GM23248 (cell line): ENCODE results near the gene MAML2. TPM values are rescaled to one million over a fixed set of nuclear protein-coding genes. Genes with fewer than 3 reads are reported as not detected.
A peak's percentile ranks its signal among the peaks of the same experiment; 100 is the strongest.

ENCODE experiments used
- DNase-seq: peaks from one replicate; pipeline ENCODE4 v3.0.0-alpha.2; 2015
- H2AFZ ChIP-seq: fragments of 200-600 bp; sonication (generic); 2 replicates; pipeline ENCODE4 v1.6.1; 2016; ENCODE audit warnings: antibody characterized with exemption
- H3F3A ChIP-seq: fragments of 200-600 bp; sonication (generic); 2 replicates; pipeline ENCODE4 v1.6.1; 2016; ENCODE audit warnings: mild to moderate bottlenecking, antibody characterized with exemption, mixed run types; ENCODE audit not compliant: insufficient read depth
- H3K27ac ChIP-seq: fragments of 200-600 bp; sonication (generic); 2 replicates; pipeline ENCODE4 v1.5.1; 2016; ENCODE audit warnings: mild to moderate bottlenecking
- H3K27me3 ChIP-seq: fragments of 200-600 bp; sonication (generic); replicated peaks from 2 replicates; pipeline ENCODE4 v1.6.1; 2016; ENCODE audit warnings: mild to moderate bottlenecking; ENCODE audit not compliant: insufficient read depth
- H3K36me3 ChIP-seq: fragments of 200-600 bp; sonication (generic); 2 replicates; pipeline ENCODE4 v1.6.1; 2016; ENCODE audit warnings: low read depth, mild to moderate bottlenecking
- H3K4me1 ChIP-seq: fragments of 200-600 bp; sonication (generic); 2 replicates; pipeline ENCODE4 v1.6.1; 2016; ENCODE audit warnings: mild to moderate bottlenecking; ENCODE audit not compliant: insufficient read depth
- H3K4me2 ChIP-seq: fragments of 200-600 bp; sonication (generic); one replicate; pipeline ENCODE4 v1.6.1; 2016; ENCODE audit warnings: mild to moderate bottlenecking; ENCODE audit not compliant: unreplicated experiment
- H3K4me3 ChIP-seq: fragments of 200-600 bp; sonication (generic); 2 replicates; pipeline ENCODE4 v1.5.1; 2016; ENCODE audit warnings: mild to moderate bottlenecking
- H3K79me2 ChIP-seq: fragments of 200-600 bp; sonication (generic); 2 replicates; pipeline ENCODE4 v1.6.1; 2016; ENCODE audit warnings: mild to moderate bottlenecking; ENCODE audit not compliant: insufficient read depth
- H3K9ac ChIP-seq: fragments of 200-600 bp; sonication (generic); 2 replicates; pipeline ENCODE4 v1.6.1; 2016; ENCODE audit warnings: mild to moderate bottlenecking
- H3K9me2 ChIP-seq: fragments of 200-600 bp; sonication (generic); 2 replicates; pipeline ENCODE4 v1.6.1; 2016; ENCODE audit warnings: mixed run types, mild to moderate bottlenecking, moderate library complexity; ENCODE audit not compliant: insufficient read depth
- H3K9me3 ChIP-seq: fragments of 200-600 bp; sonication (generic); one replicate; pipeline ENCODE4 v1.6.1; 2017; ENCODE audit warnings: low read depth
- H4K20me1 ChIP-seq: fragments of 200-600 bp; sonication (generic); 2 replicates; pipeline ENCODE4 v1.6.0; 2016; ENCODE audit not compliant: insufficient read depth
- EZH2 ChIP-seq: fragments of 200-600 bp; sonication (generic); IDR thresholded peaks from 2 replicates; pipeline ENCODE4 v1.6.1; 2018; ENCODE audit warnings: antibody characterized with exemption, mild to moderate bottlenecking; ENCODE audit not compliant: insufficient read depth, poor library complexity, severe bottlenecking
- EZH2phosphoT487 ChIP-seq: fragments of 200-600 bp; sonication (generic); IDR thresholded peaks from 2 replicates; pipeline ENCODE4 v1.6.1; 2018; ENCODE audit warnings: antibody characterized with exemption, moderate library complexity, mild to moderate bottlenecking, low read depth; ENCODE audit not compliant: insufficient read depth
- whole genome bisulfite sequencing, 2 experiments: methylation state at CpG; one replicate each; pipeline ENCODE4 v1.1.6; 2015 to 2017; ENCODE audit warnings: low lambda C conversion rate in 2 of 2, low coverage in 1 of 2; ENCODE audit errors: missing lambda C conversion rate in 2 of 2; 5-methylcytosine and 5-hydroxymethylcytosine counted together
- in situ Hi-C: fragments of 300-500 bp; cut with MboI; formaldehyde crosslinking; loops from 2 replicates; pipeline ENCODE4 v1.15.0; 2020
- polyA plus RNA-seq: library from polyadenylated mRNA; unstranded; fragments of >200 nt; fragmentation: Nextera tagmentation; extraction: Ambion mirVana; gene quantifications from 2 replicates; pipeline ENCODE4 v1.2.1, GENCODE V29; 2016
- total RNA-seq: library from RNA; depleted of rRNA; stranded (reverse); fragments of >200 nt; shearing (Covaris generic); gene quantifications from 2 replicates; pipeline ENCODE4 v1.2.3, GENCODE V29; 2014

Gene MAML2
- total and polyA plus RNA-seq, 2 experiments from 2014 or later = 7.4 to 23.7 TPM

DNA sequence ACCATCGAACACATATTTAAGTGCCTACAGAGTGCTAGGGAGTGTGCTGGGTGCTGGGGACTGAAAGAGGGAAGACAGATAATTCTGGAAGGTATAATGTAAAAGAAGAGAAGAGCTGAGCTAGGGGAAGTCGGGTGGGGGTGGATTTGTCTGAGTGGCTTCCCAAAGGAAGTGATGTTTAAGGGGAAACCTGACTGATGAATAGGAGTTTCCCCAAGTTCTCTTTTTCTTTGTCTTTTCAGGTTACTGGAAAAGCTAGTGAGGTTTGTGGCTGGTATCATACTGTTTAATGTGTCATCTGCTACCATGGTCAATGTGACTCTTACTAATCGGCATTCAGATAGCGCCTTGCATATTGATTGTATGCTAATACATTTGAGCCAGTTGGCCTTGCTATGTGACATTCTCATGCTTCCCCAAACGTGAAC is 267.4 kb downstream of the MAML2 start:
- 43 to 44% methylated on average over 5 of the region's 5 CpGs for WGBS, 2 experiments
- Histone ChIP-seq H3K9ac (no peak overlapping the region), H3K4me3 (no peak overlapping the region), H3K79me2 (peaks cover 94% of the 10 kb centered on the region), H3K4me2 (peak overlapping the region; percentile 43), H3K36me3 (peaks cover 17% of the 10 kb centered on the region), H3K27ac (peak overlapping the region; percentile 24; the same call in 1 of the 2 replicates), H3F3A (peaks cover 10% of the 10 kb centered on the region), H3K27me3 (no peaks in the 10 kb centered on the region), H3K4me1 (peaks cover 18% of the 10 kb centered on the region), H3K9me2 (no peaks in the 10 kb centered on the region), H2AFZ (no peak overlapping the region), H4K20me1 (no peaks in the 10 kb centered on the region), H3K9me3 (no peaks in the 10 kb centered on the region)
- no peak for TF ChIP-seq EZH2phosphoT487
- no peak for TF ChIP-seq EZH2
- in situ Hi-C loops = no loop called here
- DNase-seq = peak; percentile 54

DNA sequence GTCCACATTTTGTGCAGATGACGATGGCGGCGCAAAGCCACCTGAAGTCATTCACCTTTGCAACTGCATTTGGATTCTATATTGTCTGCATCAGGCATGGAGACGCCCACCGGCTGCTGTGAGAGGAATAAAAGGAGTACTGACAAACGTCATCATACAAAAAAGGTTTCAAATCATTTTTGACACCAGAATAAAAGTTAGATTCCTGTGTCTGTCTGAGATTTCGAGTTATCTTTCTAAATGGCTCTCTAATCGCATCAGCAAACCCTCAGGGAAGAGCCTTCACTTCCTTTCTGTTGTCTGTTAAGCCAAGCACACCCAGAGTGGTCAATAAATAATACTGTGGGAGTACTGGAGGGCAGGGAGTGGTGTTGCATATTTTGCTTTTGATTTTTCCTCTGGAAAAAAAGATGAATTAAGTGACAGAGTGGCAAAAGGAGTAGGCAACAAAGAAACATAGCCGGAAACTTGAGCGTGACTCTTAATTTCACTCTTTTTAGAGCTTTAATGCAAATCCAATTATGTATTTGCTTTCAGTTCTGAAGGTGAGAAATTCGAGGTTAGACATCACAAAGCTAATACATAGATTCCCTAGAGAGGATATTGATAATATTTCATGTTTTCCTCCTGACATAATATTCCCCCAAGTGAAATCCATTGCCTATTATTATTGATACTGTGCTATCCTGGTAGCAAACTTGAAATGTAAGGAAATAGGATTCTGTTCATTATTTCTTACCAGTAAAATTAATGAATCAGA is 268.3 kb downstream of the MAML2 start:
- Histone ChIP-seq H3K27me3 (no peaks in the 10 kb centered on the region), H3K9me2 (no peaks in the 10 kb centered on the region), H4K20me1 (no peaks in the 10 kb centered on the region), H3K4me2 (no peak overlapping the region), H3K27ac (no peak overlapping the region), H3K4me1 (peaks cover 18% of the 10 kb centered on the region), H3K9me3 (no peaks in the 10 kb centered on the region), H3K9ac (no peak overlapping the region), H2AFZ (no peak overlapping the region), H3K4me3 (no peak overlapping the region), H3K79me2 (peaks cover 86% of the 10 kb centered on the region), H3K36me3 (peaks cover 17% of the 10 kb centered on the region), H3F3A (peaks cover 10% of the 10 kb centered on the region; the same call in 1 of the 2 replicates)
- TF ChIP-seq EZH2 (no peak), EZH2phosphoT487 (no peak)
- DNase-seq = no peak
- in situ Hi-C loops = no loop called here
- WGBS, 2 experiments = 93% methylated on average over 11 of the region's 11 CpGs

GRCh38 chr11:96073536-96073935 is 269.5 kb downstream of the MAML2 start:
- H3K36me3 ChIP-seq = peaks cover 12% of the 10 kb centered on the region
- TF ChIP-seq EZH2phosphoT487 = no peak
- TF ChIP-seq EZH2 = no peak
- H2AFZ ChIP-seq = no peak overlapping the region
- H3F3A ChIP-seq = peaks cover 10% of the 10 kb centered on the region; the same call in 1 of the 2 replicates
- no peak for DNase-seq
- peaks cover 18% of the 10 kb centered on the region for H3K4me1 ChIP-seq
- H3K9me2 ChIP-seq = no peaks in the 10 kb centered on the region
- H3K4me2 ChIP-seq = no peak overlapping the region
- peaks cover 77% of the 10 kb centered on the region for H3K79me2 ChIP-seq
- no peak overlapping the region for H3K27ac ChIP-seq
- in situ Hi-C loops = no loop called here
- H4K20me1 ChIP-seq = no peaks in the 10 kb centered on the region
- no peak overlapping the region for H3K9ac ChIP-seq
- 85 to 86% methylated on average over 6 of the region's 6 CpGs for WGBS, 2 experiments
- H3K4me3 ChIP-seq = no peak overlapping the region
- no peaks in the 10 kb centered on the region for H3K9me3 ChIP-seq
- H3K27me3 ChIP-seq = no peaks in the 10 kb centered on the region

GRCh38 chr11:96072592-96072991 is 270.4 kb downstream of the MAML2 start:
- no peaks in the 10 kb centered on the region for H3K9me2 ChIP-seq
- H2AFZ ChIP-seq = no peak overlapping the region
- H3K4me1 ChIP-seq = peaks cover 18% of the 10 kb centered on the region
- WGBS, 2 experiments = 96 to 98% methylated on average over 7 of the region's 7 CpGs
- peaks cover 76% of the 10 kb centered on the region for H3K79me2 ChIP-seq
- peaks cover 10% of the 10 kb centered on the region; the same call in 1 of the 2 replicates for H3F3A ChIP-seq
- in situ Hi-C loops = no loop called here
- no peaks in the 10 kb centered on the region for H3K27me3 ChIP-seq
- H3K4me2 ChIP-seq = no peak overlapping the region
- no peak for TF ChIP-seq EZH2phosphoT487
- no peak for TF ChIP-seq EZH2
- no peak for DNase-seq
- H3K4me3 ChIP-seq = no peak overlapping the region
- H3K9ac ChIP-seq = no peak overlapping the region
- H3K27ac ChIP-seq = no peak overlapping the region
- H4K20me1 ChIP-seq = no peaks in the 10 kb centered on the region
- H3K9me3 ChIP-seq = no peaks in the 10 kb centered on the region
- H3K36me3 ChIP-seq = peaks cover 12% of the 10 kb centered on the region
